HL-60 (cell line): Measurements from ENCODE around the gene IFI44.

Experiments used
- CTCF ChIP-seq: IDR thresholded peaks from one replicate; pipeline ENCODE4 v1.5.1; 2011; ENCODE audit warnings: low read length, control low read depth, inconsistent platforms; ENCODE audit not compliant: insufficient read depth
- GABPA ChIP-seq: IDR thresholded peaks from 2 replicates; pipeline ENCODE4 v1.6.1; 2012; ENCODE audit warnings: low read depth
- POLR2AphosphoS5 ChIP-seq: IDR thresholded peaks from 2 replicates; pipeline ENCODE4 v1.6.1; 2012; ENCODE audit warnings: low read depth
- REST ChIP-seq: IDR thresholded peaks from 2 replicates; pipeline ENCODE4 v1.6.1; 2012; ENCODE audit warnings: low read depth; ENCODE audit not compliant: insufficient replicate concordance
- SPI1 ChIP-seq: IDR thresholded peaks from 2 replicates; pipeline ENCODE4 v1.6.1; 2012; ENCODE audit warnings: low read depth, mild to moderate bottlenecking, borderline replicate concordance

- TF ChIP-seq CTCF (no peak), REST (no peak), POLR2AphosphoS5 (no peak), GABPA (no peak), SPI1 (no peak)
These were observed 27.1 kb upstream of the IFI44 start for GRCh38 chr1:78622548-78622947.
